HCT116 (cell line): ENCODE measurements around the gene CYP11A1. TPM values are rescaled to one million over a fixed set of nuclear protein-coding genes. Genes with fewer than 3 reads are reported as not detected.

Experiments used
- ATAC-seq: fragments of 200-7000 bp; cut with Tn5 transposase; 2 replicates; pipeline ENCODE4 v1.9.1; 2020; ENCODE audit warnings: mild to moderate bottlenecking, moderate library complexity
- BruUV-seq: library from RNA; stranded (reverse); fragments of 400-500 nt; replicated peaks from 2 replicates; lab custom pipeline; 2021; lab: Mats Ljungman, UMichigan
- CTCF ChIA-PET: fragments of 300-600 bp; sonication (Branson Sonifier 250); formaldehyde crosslinking; loops from one replicate; lab custom pipeline; 2021; ENCODE audit warnings: antibody characterized with exemption; lab: Charles Lee
- POLR2A ChIA-PET: fragments of 300-600, 350-600 bp; sonication (Branson Sonifier 250); formaldehyde crosslinking; loops from one replicate; lab custom pipeline; 2021; ENCODE audit warnings: antibody characterized with exemption; lab: Charles Lee
- RAD21 ChIA-PET, 2 experiments: fragments of 300-600 bp; sonication (Branson Sonifier 250); formaldehyde crosslinking; loops; one replicate each; lab custom pipeline; 2023; ENCODE audit warnings: low total read pairs in 2 of 2; ENCODE audit not compliant: uncharacterized antibody in 2 of 2, unreplicated experiment in 2 of 2, low non-redundant PET in 1 of 2; lab: Charles Lee
- DNase-seq: peaks from one replicate; pipeline ENCODE4 v3.0.0-alpha.2; 2010; ENCODE audit warnings: low read depth, low spot score
- H2AFZ ChIP-seq: fragments of 200-600 bp; shearing (Covaris generic), sonication (generic); 2 replicates; pipeline ENCODE4 v1.6.1; 2017; ENCODE audit warnings: low read depth, mixed run types, mixed read lengths, antibody characterized with exemption, low read length; ENCODE audit not compliant: poor library complexity, severe bottlenecking
- H3K27ac ChIP-seq: 2 replicates; pipeline ENCODE4 v1.5.1; 2012; ENCODE audit warnings: low read depth, low read length
- H3K27me3 ChIP-seq: fragments of 200-600 bp; sonication (generic); 2 replicates; pipeline ENCODE4 v1.6.1; 2016; ENCODE audit warnings: mixed run types, low read length, mixed read lengths; ENCODE audit not compliant: insufficient read depth
- H3K36me3 ChIP-seq, 2 experiments: fragments of 200-500 bp in 1 of 2; fragments of 200-600 bp in 1 of 2; sonication (Bioruptor generic) in 1 of 2; sonication (generic) in 1 of 2; 2 replicates each; pipeline versions ENCODE4 v1.5.1 to v1.6.1; 2014 to 2016; ENCODE audit warnings: low read length in 2 of 2, inconsistent platforms in 1 of 2, mixed read lengths in 1 of 2, mixed run types in 1 of 2; ENCODE audit not compliant: insufficient read depth in 2 of 2, control insufficient read depth in 1 of 2
- H3K4me1 ChIP-seq, 2 experiments: fragments of 200-600 bp in 1 of 2; sonication (generic) in 1 of 2; 2 replicates each; pipeline versions ENCODE4 v1.5.1 to v1.6.1; 2012 to 2017; ENCODE audit warnings: low read length in 2 of 2, inconsistent platforms in 1 of 2, mild to moderate bottlenecking in 1 of 2, mixed read lengths in 1 of 2, mixed run types in 1 of 2, moderate library complexity in 1 of 2; ENCODE audit not compliant: insufficient read depth in 2 of 2, control insufficient read depth in 1 of 2
- H3K4me2 ChIP-seq: fragments of 200-600 bp; sonication (generic); 2 replicates; pipeline ENCODE4 v1.6.1; 2017; ENCODE audit warnings: mixed run types, low read length, mixed read lengths
- H3K4me3 ChIP-seq, 2 experiments: fragments of 200-600 bp in 1 of 2; sonication (generic) in 1 of 2; replicated peaks in 1 of 2; 2 replicates each; pipeline ENCODE4 v1.5.1; 2011 to 2016; ENCODE audit warnings: low read length in 2 of 2, control low read depth in 1 of 2, low read depth in 1 of 2, mild to moderate bottlenecking in 1 of 2, mixed read lengths in 1 of 2, mixed run types in 1 of 2
- H3K79me2 ChIP-seq: fragments of 200-600 bp; sonication (generic); 2 replicates; pipeline ENCODE4 v1.6.1; 2017; ENCODE audit warnings: mild to moderate bottlenecking, mixed run types, low read length, moderate library complexity, mixed read lengths; ENCODE audit not compliant: insufficient read depth
- H3K9ac ChIP-seq: fragments of 200-600 bp; sonication (generic); 2 replicates; pipeline ENCODE4 v1.6.1; 2016; ENCODE audit warnings: low read length, mixed read lengths
- H3K9me2 ChIP-seq: fragments of 200-600 bp; sonication (generic), shearing (Covaris generic); 2 replicates; pipeline ENCODE4 v1.6.1; 2017; ENCODE audit warnings: mixed run types, mild to moderate bottlenecking, moderate library complexity; ENCODE audit not compliant: insufficient read depth
- H3K9me3 ChIP-seq, 2 experiments: fragments of 200-500 bp in 1 of 2; fragments of 200-600 bp in 1 of 2; sonication (Bioruptor generic) in 1 of 2; sonication (generic) in 1 of 2; 2 replicates each; pipeline ENCODE4 v1.6.1; 2014 to 2017; ENCODE audit warnings: low read length in 2 of 2, mixed read lengths in 2 of 2, inconsistent platforms in 1 of 2, low read depth in 1 of 2, mild to moderate bottlenecking in 1 of 2, mixed run types in 1 of 2, moderate library complexity in 1 of 2; ENCODE audit not compliant: control insufficient read depth in 1 of 2, insufficient read depth in 1 of 2
- H4K20me1 ChIP-seq: fragments of 200-600 bp; sonication (generic), shearing (Covaris generic); 2 replicates; pipeline ENCODE4 v1.6.1; 2017; ENCODE audit warnings: mixed run types, mild to moderate bottlenecking, moderate library complexity; ENCODE audit not compliant: insufficient read depth
- CEBPB ChIP-seq: IDR thresholded peaks from 2 replicates; pipeline ENCODE4 v1.6.1; 2012; ENCODE audit warnings: low read depth
- EZH2phosphoT487 ChIP-seq: fragments of 200-600 bp; IDR thresholded peaks from 2 replicates; pipeline ENCODE4 v1.6.1; 2018; ENCODE audit warnings: antibody characterized with exemption, borderline replicate concordance
- FOSL1 ChIP-seq: IDR thresholded peaks from 2 replicates; pipeline ENCODE4 v1.6.1; 2012; ENCODE audit warnings: low read depth
- JUND ChIP-seq: IDR thresholded peaks from 2 replicates; pipeline ENCODE4 v1.6.1; 2012
- POLR2AphosphoS5 ChIP-seq: IDR thresholded peaks from 2 replicates; pipeline ENCODE4 v1.6.1; 2011; ENCODE audit warnings: mild to moderate bottlenecking, low read depth, low read length, moderate library complexity
- RAD21 ChIP-seq: IDR thresholded peaks from 2 replicates; pipeline ENCODE4 v1.6.1; 2012; ENCODE audit warnings: low read depth, mild to moderate bottlenecking
- SP1 ChIP-seq: IDR thresholded peaks from 2 replicates; pipeline ENCODE4 v1.6.1; 2012; ENCODE audit warnings: low read depth
- SRF ChIP-seq: IDR thresholded peaks from 2 replicates; pipeline ENCODE4 v1.6.1; 2012; ENCODE audit warnings: low read depth
- YY1 ChIP-seq: IDR thresholded peaks from 2 replicates; pipeline ENCODE4 v1.6.1; 2011; ENCODE audit warnings: low read length, low read depth, moderate library complexity, mild to moderate bottlenecking; ENCODE audit not compliant: insufficient replicate concordance; ENCODE audit errors: extremely low read depth
- intact Hi-C: fragments of 100-400 bp; cut with micrococcal nuclease; formaldehyde crosslinking; loops from 2 replicates; pipeline ENCODE4 v1.10.0; 2022
- total RNA-seq: library from RNA; stranded (reverse); gene quantifications from one replicate; pipeline ENCODE4 v1.2.1, GENCODE V29; 2021; ENCODE audit not compliant: unreplicated experiment
- TF ChIP-seq, protein P1 (sequence below): IDR thresholded peaks from 2 replicates; pipeline ENCODE4 v1.6.1; 2011; ENCODE audit warnings: mild to moderate bottlenecking, low read length, moderate library complexity; ENCODE audit not compliant: insufficient replicate concordance; ENCODE audit errors: extremely low read depth
- TF ChIP-seq, protein P2 (sequence below): IDR thresholded peaks from 2 replicates; pipeline ENCODE4 v1.6.1; 2012; ENCODE audit warnings: low read depth

Gene CYP11A1
- total RNA-seq, 1 experiment from 2014 or later, result 0.57 TPM

DNA sequence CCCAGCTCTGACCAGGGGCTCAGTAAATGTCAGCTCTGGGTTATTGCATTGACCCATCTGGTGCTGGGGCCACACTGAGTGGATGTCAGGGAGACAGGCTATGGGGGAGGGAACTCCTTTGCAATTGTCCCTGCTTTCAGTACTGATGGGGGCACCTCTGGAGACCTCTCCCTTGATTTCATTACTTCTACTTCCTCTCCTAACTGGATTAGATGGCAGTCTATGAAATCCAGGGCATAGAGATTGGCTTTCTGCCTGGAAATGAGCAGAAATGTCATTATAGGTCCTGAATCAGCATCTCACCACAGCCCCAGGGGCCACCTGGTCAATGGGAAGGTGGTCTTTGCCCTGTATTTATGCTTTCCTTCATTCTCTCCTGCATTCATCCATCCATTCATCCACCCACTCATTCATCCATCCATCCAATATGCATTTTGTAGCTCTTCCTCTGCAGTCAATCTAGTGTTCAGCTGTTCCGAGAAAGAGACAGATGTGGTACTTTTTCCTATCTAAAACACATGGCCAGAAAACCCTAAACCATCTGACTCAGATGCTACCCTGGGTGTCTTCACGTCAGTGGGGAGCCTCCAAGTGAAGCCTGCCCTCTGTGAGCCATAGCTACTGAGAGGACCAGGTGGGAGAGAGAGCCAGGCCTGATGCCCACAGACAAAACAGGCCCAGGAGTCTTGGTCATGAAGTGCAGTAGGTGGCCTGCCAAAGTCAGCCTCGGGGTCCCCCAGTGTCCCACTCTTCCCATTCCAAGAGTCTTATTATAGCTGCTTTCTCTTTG lies 74.2 kb downstream of the CYP11A1 start:
- H3K36me3 ChIP-seq, result no peaks in the 10 kb centered on the region
- no peaks in the 10 kb centered on the region for H3K9me3 ChIP-seq
- no peaks in the 10 kb centered on the region for H3K9me2 ChIP-seq
- CTCF ChIA-PET, result no interaction called here
- DNase-seq, result no peak
- H3K27me3 ChIP-seq, result peaks cover 51% of the 10 kb centered on the region
- intact Hi-C loops, result no loop called here
- H2AFZ ChIP-seq, result no peak overlapping the region
- RAD21 ChIA-PET, result no interaction called here
- H4K20me1 ChIP-seq, result no peaks in the 10 kb centered on the region
- TF ChIP-seq, protein P1, sequence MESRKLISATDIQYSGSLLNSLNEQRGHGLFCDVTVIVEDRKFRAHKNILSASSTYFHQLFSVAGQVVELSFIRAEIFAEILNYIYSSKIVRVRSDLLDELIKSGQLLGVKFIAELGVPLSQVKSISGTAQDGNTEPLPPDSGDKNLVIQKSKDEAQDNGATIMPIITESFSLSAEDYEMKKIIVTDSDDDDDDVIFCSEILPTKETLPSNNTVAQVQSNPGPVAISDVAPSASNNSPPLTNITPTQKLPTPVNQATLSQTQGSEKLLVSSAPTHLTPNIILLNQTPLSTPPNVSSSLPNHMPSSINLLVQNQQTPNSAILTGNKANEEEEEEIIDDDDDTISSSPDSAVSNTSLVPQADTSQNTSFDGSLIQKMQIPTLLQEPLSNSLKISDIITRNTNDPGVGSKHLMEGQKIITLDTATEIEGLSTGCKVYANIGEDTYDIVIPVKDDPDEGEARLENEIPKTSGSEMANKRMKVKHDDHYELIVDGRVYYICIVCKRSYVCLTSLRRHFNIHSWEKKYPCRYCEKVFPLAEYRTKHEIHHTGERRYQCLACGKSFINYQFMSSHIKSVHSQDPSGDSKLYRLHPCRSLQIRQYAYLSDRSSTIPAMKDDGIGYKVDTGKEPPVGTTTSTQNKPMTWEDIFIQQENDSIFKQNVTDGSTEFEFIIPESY, result no peak
- TF ChIP-seq SRF (no peak), CEBPB (no peak), JUND (no peak), RAD21 (no peak), SP1 (no peak), EZH2phosphoT487 (no peak), POLR2AphosphoS5 (no peak), YY1 (no peak), FOSL1 (no peak)
- TF ChIP-seq, protein P2, sequence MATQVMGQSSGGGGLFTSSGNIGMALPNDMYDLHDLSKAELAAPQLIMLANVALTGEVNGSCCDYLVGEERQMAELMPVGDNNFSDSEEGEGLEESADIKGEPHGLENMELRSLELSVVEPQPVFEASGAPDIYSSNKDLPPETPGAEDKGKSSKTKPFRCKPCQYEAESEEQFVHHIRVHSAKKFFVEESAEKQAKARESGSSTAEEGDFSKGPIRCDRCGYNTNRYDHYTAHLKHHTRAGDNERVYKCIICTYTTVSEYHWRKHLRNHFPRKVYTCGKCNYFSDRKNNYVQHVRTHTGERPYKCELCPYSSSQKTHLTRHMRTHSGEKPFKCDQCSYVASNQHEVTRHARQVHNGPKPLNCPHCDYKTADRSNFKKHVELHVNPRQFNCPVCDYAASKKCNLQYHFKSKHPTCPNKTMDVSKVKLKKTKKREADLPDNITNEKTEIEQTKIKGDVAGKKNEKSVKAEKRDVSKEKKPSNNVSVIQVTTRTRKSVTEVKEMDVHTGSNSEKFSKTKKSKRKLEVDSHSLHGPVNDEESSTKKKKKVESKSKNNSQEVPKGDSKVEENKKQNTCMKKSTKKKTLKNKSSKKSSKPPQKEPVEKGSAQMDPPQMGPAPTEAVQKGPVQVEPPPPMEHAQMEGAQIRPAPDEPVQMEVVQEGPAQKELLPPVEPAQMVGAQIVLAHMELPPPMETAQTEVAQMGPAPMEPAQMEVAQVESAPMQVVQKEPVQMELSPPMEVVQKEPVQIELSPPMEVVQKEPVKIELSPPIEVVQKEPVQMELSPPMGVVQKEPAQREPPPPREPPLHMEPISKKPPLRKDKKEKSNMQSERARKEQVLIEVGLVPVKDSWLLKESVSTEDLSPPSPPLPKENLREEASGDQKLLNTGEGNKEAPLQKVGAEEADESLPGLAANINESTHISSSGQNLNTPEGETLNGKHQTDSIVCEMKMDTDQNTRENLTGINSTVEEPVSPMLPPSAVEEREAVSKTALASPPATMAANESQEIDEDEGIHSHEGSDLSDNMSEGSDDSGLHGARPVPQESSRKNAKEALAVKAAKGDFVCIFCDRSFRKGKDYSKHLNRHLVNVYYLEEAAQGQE, result no peak
- TF ChIP-seq, all 23 proteins: peak for 0
- no peak overlapping the region for H3K4me2 ChIP-seq
- H3K4me1 ChIP-seq, result 0 out of 4 replicates have a peak, but pooled peaks cover 0 to 3% of the 10 kb centered on the region in 2 experiments
- no TSS peak for BruUV-seq
- H3K4me3 ChIP-seq, result no peak overlapping the region
- no peak overlapping the region for H3K9ac ChIP-seq
- no peaks in the 10 kb centered on the region for H3K79me2 ChIP-seq
- no peak for ATAC-seq
- POLR2A ChIA-PET, result no interaction called here
- no peak overlapping the region for H3K27ac ChIP-seq
